GM12875 (cell line): ENCODE data around the gene CLIC1.

Source experiments
- H3K4me3 ChIP-seq: one replicate; pipeline ENCODE4 v1.5.1; 2011; ENCODE audit warnings: low read depth, low read length, control low read depth
- TF ChIP-seq, protein P1 (sequence below): IDR thresholded peaks from 2 replicates; pipeline ENCODE4 v1.5.1; 2011; ENCODE audit warnings: low read depth, mild to moderate bottlenecking, control low read depth, inconsistent platforms, low read length, moderate library complexity, borderline replicate concordance; ENCODE audit not compliant: insufficient read depth

The CLIC1 gene

GRCh38 chr6:31720196-31720770 lies 16.0 kb downstream of the CLIC1 start:
- TF ChIP-seq, protein P1, sequence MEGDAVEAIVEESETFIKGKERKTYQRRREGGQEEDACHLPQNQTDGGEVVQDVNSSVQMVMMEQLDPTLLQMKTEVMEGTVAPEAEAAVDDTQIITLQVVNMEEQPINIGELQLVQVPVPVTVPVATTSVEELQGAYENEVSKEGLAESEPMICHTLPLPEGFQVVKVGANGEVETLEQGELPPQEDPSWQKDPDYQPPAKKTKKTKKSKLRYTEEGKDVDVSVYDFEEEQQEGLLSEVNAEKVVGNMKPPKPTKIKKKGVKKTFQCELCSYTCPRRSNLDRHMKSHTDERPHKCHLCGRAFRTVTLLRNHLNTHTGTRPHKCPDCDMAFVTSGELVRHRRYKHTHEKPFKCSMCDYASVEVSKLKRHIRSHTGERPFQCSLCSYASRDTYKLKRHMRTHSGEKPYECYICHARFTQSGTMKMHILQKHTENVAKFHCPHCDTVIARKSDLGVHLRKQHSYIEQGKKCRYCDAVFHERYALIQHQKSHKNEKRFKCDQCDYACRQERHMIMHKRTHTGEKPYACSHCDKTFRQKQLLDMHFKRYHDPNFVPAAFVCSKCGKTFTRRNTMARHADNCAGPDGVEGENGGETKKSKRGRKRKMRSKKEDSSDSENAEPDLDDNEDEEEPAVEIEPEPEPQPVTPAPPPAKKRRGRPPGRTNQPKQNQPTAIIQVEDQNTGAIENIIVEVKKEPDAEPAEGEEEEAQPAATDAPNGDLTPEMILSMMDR, result no peak
- no peak overlapping the region for H3K4me3 ChIP-seq

GRCh38 chr6:31719001-31719400 lies 17.3 kb downstream of the CLIC1 start:
- H3K4me3 ChIP-seq, result no peak overlapping the region
- TF ChIP-seq, protein P1, result no peak

GRCh38 chr6:31718265-31718664 lies 18.1 kb downstream of the CLIC1 start:
- TF ChIP-seq, protein P1, result no peak
- no peak overlapping the region for H3K4me3 ChIP-seq

- no peak overlapping the region for H3K4me3 ChIP-seq
- TF ChIP-seq, protein P1, result 0 out of 2 replicates have a peak, but pooled peaks have one; percentile 4
Observed at GRCh38 chr6:31717499-31718222, 18.7 kb downstream of the CLIC1 start.

DNA sequence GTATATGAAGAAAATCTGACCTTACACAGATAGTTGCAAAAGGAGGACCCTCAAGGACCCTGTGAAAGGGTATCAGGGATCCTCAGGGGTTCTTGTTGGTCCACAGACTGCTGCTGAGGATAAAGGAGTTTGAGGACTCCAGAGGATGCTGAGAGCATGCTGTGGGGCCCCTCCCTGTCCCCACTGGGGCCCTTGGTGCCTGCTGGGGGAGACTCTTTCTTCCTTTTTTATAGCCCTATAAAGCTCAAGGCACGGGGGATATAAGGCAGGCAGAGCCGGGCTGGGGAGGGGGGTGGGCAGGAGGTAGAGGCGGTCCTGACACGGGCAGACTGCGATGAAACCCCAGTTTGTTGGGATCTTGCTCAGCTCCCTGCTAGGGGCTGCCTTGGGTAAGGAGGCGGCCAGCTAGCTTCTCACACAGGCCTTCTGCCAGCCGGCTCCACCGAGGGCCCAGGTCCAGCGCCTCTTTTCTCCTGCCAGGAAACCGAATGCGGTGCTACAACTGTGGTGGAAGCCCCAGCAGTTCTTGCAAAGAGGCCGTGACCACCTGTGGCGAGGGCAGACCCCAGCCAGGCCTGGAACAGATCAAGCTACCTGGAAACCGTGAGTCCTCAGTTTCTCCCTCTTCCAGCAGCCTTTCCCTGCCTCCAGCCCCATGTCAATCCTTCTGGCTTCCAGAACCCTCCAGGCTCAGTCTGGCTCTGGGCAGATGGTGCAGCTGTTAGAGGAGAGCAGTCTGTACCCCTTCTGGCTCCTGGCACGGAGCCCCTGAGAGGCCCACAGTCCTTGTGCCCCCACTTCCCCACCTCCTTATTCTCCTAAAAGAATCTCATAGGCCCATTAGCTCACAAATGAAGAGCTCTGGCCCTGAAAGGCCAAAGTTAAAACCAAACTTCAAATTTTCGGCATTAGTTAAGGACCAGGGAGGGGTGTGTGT lies 21.0 kb downstream of the CLIC1 start, which contains the start of gene LY6G6D:
LY6G6D (plus strand) TSS at position 327 of the 937 bp plus-strand sequence; CDS start at position 335, 8 bp downstream.
- TF ChIP-seq, protein P1, result no peak
- no peak within 1 kb of the TSS for H3K4me3 ChIP-seq

DNA sequence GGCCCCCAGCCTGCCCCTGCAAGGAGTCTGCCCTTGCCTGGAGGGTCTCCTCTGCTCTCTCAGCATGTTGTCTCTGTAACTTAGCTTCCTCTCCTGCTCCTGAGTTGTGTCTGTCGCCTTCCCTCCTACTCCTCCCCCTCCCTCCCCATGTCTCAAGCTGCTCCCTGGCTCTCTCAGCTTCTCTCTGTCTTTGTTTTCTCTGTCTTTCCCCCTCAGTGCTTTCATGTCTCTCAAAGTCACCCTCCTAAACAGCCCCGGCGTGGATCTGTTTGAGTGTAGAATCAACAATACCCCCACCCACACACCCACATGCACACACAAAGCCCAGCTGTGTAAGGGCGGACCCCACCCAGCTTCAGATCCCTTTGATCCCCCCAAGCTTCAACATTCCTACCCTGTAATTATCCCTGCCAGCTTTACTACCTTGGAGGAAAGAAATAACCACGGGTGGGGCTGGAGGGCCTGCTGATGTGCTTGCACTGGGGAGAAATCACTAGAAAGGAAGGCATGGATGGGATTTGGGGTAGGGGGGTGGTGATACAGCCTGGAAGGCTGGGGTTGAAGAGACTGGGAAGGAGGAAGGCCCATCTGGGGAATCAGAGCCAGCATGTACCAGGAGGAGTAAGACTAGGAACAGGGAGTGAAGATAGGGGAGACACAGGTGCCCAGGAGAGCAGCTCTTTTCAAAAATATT lies 22.2 kb downstream of the CLIC1 start:
- H3K4me3 ChIP-seq, result no peak overlapping the region
- TF ChIP-seq, protein P1, result no peak
